Right kidney (tissue), 9 donors: Measurements from ENCODE around the gene ZNF213.

Source experiments
- DNase-seq: peaks from one replicate; pipeline ENCODE4 v3.0.0-alpha.2; 2016
- long read RNA-seq, 8 donors: transcript quantifications; one replicate each; lab custom pipeline, GENCODE V29; 2026

The ZNF213 gene, protein sequence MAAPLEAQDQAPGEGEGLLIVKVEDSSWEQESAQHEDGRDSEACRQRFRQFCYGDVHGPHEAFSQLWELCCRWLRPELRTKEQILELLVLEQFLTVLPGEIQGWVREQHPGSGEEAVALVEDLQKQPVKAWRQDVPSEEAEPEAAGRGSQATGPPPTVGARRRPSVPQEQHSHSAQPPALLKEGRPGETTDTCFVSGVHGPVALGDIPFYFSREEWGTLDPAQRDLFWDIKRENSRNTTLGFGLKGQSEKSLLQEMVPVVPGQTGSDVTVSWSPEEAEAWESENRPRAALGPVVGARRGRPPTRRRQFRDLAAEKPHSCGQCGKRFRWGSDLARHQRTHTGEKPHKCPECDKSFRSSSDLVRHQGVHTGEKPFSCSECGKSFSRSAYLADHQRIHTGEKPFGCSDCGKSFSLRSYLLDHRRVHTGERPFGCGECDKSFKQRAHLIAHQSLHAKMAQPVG
- long read RNA-seq, donor 1, partial matches to known transcripts = 0 of 3 reads
- long read RNA-seq, donor 1, other reads (novel, unspliced or antisense) = 0 of 3 reads
- long read RNA-seq, donor 2, partial matches to known transcripts = 0 of 4 reads
- long read RNA-seq, donor 2, other reads (novel, unspliced or antisense) = 0 of 4 reads
- long read RNA-seq, donor 3, partial matches to known transcripts = 0 of 1 reads
- long read RNA-seq, donor 3, other reads (novel, unspliced or antisense) = 0 of 1 reads
- long read RNA-seq, donor 4, full-length matches to known transcripts = 3 of 3 reads
- long read RNA-seq, donor 4, partial matches to known transcripts = 0 of 3 reads
- long read RNA-seq, donor 4, other reads (novel, unspliced or antisense) = 0 of 3 reads
- long read RNA-seq, donor 5, partial matches to known transcripts = 0 of 4 reads
- long read RNA-seq, donor 5, other reads (novel, unspliced or antisense) = 0 of 4 reads
- long read RNA-seq, donor 6, full-length matches to known transcripts = 4 of 4 reads
- long read RNA-seq, donor 6, partial matches to known transcripts = 0 of 4 reads
- long read RNA-seq, donor 6, other reads (novel, unspliced or antisense) = 0 of 4 reads
- long read RNA-seq, donor 7 = 0 reads
- long read RNA-seq, donor 8 = 0 reads

DNA sequence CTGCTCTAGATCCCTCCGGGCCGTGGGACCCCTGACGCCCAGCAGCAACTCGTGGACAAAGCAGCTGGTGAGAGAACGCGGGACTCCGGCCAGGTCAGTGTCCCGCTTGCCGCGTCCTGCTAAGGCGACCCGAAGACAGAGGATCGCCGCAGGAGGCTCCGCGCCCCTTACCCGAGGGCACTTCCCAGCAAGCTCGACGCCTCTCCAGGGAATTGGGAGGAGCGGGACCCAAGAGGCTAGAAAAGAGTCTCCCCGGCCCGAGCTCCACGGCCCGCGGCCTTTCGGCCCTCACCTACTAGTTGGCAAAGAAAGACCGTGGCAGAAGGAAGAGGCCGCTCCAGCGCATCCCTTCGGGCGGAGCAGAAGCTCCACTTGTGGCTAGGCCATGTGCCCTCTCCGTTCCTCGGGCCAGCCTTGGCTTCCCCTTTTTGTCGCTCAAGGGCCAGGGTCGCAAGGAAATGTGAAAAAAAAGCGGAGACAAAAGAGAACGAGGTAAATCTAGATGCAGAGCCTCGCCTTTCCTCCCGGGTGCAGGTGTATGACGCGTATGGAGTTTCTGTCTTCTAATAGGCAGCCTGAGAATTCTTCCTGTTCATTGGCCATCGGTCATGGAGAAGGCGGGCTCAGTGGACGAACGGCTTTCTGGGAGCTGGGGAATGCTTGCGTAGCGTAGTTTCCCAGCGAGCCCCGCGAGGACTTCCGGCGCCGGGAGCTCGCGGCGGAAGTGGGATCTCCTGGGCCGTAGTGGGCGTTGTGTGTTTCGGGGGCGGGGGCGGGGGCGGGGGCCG is at the start of gene ZNF213:
Gene ZNF213 (plus strand): TSS at position 692 of the 788 bp plus-strand sequence. CDS start 2,252 bp downstream, outside the sequence.
- peak; percentile 91 for DNase-seq

DNA sequence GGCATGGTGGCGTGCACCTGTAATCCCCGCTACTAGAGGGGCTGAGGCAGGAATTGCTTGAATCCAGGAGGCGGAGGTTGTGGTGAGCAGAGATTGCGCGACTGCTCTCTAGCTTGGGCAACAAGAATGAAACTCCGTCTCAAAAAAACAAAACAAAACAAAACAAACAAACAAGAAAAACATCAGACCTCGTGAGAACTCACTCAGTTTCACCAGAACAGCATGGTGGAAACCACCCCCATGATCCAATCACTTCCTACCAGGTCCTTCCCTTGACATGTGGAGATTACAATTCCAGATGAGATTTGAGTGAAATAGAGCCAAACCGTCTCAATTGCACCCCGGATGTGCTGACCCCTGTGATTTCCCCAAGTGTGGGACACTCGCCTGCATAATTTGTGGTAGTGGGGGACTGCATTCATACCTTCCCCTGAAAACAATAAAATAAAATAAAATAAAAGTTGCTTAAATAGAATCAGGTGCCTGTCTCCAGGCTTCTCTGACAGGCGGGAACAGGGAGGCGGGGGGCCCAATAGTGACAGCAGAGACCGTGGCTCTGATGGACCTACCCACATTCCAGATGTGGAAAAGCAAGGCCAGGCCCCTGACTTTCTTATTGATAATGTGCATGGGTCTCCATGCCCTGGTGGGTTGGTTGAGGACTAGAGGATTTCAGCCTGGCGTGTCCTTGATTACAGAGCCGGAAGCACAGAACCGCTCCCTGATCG is 48.8 kb upstream of the ZNF213 start:
- DNase-seq = no peak

DNA sequence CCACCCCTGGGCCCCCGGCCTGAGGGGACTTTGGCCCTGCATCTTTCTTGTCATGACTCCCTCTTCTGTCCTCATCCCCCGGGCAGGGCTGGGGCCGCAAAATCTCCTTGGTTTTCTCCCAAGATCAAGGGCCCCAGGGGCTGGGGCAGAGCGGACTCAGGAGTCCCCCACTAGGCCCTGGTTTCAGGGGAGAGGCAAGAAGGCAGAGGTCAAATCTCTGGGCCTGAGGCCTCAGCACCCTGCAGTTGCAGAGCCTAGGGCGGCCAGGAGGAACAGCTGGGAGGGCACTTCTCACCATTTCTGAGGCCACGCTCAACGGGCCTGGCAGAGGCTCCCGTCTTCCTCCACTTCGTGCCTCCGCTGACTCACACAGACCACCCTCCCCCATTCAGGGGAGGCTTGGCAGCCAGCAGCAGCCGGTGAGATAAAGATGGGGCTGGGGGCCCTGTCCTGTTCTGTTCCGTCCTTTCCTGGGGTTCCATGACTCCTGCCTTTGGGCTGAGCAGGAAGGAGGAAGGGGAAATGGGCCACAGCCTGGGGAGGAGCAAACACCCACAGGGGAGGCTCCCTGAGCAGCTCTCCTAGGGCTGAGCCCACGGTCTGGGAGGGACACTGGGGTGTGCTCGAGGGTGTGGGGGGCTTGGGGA is 48.1 kb upstream of the ZNF213 start:
- no peak for DNase-seq

DNA sequence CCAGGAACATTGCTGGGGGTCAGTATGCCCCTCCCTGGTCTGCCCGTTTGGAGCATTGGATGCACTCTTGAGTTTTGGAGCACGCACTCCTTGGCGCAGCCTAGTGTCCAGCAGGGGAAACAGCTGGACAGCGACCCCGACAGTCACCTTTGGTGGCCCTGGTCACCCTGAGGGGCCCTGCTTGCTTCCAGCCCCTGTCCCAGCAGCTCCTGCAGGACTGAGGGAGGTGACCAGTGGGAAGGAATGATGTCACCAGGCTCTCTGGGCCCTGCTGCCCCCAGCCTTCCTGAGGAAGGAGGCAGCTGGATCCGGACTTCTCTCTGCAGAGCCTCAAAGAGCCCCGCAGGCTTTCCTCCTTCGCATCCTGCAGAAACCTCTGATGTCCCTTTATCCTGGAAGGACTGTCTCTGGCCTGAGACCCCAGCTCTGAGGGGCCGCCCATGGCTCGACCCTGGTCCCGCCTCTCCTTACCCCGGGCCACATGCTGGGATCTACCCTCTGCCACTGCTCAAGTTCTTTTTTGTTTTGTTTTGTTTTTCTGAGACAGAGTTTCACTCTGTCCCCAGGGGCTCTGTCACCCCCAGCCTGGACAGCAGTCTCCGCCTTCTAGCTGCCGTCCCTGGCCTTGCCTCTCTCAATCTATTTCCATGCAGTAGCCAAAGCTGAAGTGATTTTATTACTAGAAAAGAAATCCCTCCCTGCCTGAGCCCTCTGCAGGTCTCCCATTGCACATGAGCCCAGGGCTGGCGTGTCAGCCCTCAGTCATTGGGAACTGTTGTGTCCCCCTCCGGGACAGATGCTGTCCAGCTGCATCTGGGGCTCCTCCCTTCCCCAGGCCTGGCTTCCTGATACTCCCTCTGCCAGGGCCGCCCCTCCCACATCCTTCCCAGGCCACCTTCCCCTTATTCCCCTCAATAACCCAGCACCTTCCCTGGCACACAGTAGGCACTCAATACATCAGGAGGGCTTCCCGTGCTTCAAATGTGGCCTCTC is 47.3 kb upstream of the ZNF213 start:
- DNase-seq = peak; percentile 46

DNA sequence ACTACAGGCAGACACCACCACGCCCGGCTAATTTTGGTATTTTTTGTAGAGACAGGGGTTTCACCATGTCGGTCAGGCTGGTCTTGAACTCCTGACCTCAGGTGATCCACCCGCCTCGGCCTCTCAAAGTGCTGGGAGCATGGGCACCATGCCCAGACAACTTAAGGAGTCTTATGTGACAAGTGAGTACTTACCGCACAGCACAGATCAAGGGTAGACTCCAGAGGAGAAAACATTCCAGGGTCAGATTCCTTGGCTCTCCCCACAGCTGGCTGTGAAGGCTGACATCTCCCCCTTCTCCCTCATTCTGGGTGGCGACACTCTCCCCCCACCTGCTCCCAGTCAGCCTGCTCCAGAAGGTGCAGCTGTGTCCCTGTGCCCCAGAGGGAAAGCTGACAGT is 46.4 kb upstream of the ZNF213 start:
- no peak for DNase-seq

DNA sequence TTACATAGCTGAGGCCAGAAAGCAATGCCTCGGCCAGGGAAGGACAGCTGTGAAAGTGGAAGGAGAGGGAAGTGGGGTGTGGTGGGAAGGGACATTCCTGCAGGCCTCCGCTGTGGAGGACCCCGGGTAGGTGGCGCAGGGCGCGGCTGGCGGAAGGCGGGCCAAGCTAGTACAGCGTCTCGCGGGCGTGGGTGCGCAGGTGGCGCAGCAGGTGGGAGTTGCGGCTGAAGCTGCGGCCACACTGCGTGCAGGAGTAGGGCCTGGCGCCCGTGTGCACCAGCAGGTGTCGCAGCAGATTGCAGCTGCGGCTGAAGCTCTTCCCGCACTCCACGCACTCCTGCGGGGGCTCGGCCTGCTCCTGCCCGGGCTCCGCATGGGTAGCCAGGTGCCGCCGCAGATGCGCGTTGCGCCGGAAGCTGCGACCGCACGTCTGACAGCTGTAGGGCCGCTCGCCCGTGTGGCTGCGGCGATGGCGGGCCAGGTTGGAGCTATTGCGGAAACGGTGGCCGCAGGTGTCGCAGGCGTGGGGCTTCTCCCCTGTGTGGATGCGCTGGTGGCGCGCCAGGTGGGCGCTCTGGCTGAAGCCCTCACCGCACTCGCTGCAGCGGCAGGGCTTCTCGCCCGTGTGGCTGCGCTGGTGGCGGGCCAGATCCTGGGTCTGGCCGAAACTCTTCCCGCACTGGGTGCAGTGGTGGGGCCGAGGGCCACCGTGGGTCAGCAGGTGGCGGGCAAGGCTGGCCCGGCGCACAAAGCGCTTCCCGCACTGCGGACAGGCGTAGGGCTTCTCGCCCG is 45.7 kb upstream of the ZNF213 start:
- DNase-seq = no peak

DNA sequence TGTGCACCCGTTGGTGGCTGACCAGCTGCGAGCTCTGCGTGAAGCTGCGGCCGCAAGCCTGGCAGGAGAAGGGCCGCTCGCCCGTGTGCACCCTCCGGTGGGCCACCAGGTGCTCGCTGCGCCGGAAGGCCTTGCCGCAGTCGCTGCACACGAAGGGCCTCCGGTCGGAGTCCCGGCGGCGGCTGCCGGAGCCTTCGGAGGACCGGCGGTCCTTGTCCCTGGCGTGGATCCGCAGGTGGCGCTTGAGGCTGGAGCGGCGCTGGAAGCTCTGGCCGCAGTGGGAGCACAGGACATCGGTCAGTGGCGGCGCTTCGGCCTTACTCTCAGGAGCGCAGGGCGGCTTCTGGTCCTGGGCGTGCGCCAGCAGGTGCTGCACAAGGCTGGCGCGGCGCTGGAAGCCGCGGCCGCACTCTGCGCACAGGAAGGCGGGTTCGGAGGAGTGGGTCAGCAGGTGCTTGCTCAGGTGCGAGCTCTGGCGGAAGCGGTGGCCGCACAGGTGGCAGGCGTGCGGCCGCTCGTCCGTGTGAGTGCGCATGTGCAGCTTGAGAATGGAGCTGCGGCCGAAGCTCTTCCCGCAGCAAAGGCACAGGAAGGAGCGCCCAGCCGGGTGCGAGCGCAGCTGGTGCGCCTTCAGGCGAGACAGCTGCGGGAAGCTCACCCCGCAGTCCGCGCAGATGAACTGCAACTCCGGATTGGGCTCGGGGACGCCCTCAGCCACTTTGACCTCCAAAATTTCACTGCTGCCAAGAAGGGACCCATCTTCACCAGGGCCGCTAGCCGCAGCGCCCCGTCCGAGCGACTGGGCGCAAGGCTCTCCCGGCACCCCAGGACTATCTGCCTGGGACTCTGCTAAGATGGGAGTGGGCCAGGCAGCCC is 44.9 kb upstream of the ZNF213 start:
- DNase-seq = no peak

DNA sequence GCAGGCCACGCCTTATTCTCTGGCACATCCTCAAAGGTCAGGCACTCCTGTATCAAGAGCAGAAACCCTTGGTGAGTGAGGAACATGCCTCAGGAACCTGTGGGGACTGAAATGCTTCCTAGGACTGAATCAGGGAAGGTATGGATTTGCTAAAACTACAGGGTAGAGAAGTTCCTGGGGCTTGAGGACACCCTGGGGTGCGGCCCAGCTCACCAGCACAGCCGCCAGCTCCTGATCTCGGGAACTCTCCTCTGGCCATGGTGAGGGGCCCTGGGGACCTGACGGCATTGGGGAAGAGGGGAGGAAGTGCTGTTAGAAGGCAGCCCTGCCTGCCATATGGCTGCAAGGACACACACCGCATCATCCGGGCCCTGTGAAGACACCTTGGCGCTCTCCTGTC is 43.3 kb upstream of the ZNF213 start:
- no peak for DNase-seq

DNA sequence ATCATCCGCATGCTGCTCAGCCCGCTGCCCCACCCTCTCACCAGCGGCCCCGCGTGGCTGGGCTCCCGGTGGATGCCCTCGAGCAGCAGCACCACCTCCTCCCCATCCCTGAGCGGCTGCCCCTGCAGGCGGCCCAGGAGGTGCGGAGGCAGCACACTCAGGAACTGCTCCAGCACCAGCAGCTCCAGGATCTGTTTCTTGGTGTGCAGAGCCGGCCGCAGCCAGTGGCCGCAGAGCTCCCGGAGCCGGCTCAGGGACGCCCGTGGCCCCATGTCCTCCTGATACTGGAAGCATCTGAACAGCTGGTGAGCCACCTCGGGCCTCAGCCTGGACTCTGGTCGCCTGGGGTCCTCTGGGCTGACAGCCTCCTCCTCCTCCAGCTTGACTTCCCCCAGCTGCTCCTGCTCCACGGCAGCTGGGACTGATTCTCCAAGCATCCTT is 42.3 kb upstream of the ZNF213 start:
- DNase-seq = peak; percentile 64

DNA sequence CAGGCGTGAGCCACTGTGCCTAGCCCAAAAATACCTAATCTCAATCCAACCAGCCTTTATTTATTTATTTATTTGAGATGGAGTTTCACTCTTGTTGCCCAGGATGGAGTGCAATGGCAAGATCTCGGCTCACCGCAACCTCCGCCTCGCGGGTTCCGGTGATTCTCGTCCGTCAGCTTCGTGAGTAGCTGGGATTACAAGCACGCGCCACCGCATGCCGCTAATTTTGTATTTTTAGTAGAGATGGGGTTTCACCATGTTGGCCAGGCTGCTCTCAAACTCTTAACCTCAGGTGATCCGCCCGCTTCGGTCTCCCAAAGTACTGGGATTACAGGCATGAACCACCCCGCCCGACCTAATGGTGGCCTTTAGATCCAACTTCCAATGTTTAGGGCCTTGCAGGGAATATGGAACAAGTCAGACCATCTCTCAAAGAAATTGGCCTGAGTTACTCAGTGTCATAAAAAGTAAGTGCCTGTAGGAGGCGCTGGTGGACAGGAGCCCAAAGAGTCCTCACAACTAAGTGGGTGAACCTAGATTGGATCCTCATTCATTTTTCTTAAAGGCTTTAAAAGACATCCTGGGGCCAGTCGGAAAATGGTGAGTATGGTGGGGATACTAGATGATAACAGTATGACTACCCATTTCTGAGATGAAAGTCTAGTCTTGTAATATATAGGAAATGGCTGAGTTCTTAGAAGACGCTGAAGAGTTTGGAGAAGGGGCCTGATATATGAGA is 40.4 kb upstream of the ZNF213 start:
- no peak for DNase-seq

DNA sequence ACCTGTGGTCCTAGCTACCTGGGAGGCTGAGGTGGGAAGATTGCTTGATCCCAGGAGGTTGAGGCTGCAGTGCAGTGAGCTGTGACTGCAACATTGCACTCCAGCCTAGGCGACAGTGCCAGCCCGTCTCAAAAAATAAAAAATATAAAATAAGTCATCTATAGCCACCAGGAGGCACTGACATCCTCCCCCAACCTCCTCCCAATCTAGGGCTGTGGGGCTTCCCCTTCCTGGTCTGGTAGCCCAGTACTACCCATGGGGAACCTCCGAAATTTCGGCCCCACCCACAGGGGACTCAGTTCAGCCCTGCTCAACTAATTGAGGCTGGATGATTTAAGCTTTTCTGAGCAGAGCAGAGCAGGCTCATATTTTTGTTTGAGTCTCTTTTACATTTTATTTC is 39.0 kb upstream of the ZNF213 start:
- no peak for DNase-seq

DNA sequence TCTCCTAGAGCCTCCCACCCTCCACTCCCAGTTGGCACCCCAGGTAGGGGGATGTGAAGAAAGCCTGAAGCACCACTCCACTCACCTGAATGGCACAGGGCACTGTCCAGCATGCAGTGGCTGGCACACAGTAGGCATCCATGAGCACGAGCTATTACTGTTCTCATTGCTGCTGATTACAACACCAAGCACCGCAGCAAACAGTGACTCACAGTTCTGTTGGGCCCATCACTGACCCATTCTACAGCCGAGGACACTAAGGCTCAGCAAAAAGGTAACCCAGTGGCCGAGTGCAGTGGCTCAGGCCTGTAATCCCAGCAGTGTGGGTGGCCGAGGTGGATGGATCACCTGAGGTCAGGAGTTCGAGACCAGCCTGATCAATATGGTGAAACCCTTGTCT is 38.5 kb upstream of the ZNF213 start:
- DNase-seq = no peak

DNA sequence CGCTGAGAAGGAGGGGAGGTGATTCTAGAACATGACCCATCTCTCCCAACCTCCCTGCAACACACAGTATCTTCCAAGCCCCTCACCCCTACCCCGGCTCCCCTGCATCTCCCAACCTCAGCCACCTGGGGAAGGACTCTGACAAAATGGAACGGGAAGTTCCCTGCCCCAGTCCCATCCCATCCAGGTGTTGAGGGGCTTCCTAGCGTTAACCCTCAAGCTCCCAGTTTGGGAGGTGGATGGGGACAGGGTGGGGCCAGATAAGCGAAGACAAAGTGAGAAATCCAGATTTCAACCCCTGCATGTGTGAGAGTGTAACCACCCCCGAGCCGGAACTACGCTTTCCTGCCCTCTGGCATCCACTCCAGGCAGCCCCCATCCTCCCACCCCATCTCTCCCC is 37.6 kb upstream of the ZNF213 start:
- DNase-seq = no peak

DNA sequence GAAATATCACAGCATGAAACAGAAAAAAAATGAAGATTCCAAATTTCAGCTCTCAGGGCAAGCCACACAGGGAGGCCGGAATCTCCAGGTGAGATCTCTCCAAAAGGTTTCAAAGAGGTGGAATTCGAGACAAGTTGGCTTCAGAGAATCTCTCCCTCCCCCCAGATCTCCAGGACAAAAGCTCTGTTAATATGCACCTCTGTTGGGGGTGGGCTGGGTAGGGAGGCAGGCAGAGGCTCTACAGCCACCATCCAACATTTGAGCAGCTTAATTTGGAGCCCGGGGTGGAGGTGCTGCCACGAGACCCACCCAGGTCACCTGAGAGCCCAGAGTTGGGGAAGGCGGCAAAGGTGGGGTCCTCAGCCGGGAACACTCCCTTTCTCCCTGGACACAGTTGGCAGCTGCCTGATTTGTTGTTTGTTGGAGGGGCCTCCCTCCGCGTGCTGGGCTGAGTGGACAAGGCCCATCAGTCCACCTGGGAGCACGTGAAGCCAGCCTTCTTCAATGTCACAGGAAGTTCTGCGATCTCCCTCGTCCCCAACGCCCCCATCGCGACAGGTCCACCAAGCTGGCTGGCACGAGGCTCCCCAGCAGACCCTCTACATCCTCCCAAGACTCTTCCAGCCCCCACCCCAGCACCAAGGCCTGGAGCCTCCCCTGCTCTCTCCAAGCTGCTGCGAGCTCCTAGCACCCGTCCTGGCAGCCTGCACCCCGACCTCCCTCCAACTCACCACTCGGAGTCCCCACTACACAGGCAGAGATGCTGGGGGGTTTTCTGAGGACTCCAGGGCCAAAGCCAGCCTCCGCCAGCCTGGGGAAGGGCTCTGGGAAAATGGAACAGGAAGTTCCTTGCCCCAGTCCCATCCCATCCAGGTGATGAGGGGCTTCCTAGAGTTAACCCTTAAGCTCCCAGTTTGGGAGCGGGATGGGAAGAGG is 36.1 kb upstream of the ZNF213 start, which contains the start of gene ZSCAN10:
Gene ZSCAN10 (minus strand): TSS at position 836 of the 936 bp plus-strand sequence. CDS start 6,357 bp downstream, outside the sequence.
- peak; percentile 31 for DNase-seq

DNA sequence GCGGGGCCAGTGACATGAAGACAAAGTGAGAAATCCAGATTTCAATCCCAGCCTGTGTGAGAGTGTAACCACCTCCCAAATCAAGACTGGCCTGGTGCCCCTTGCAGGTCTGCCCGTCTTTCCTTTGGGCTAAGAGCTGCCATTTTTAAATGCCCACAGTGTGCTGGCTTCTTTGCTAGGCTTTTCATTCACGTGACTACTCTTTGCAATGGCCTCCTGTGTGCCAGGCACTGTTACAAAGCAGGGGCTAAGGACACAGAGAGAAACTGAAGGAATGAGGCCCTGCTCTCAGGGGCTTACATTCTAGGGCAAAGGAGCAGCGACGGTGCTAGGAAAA is 35.5 kb upstream of the ZNF213 start:
- DNase-seq = no peak
